ENCODE data around the gene TBL3.

Gene TBL3

DNA sequence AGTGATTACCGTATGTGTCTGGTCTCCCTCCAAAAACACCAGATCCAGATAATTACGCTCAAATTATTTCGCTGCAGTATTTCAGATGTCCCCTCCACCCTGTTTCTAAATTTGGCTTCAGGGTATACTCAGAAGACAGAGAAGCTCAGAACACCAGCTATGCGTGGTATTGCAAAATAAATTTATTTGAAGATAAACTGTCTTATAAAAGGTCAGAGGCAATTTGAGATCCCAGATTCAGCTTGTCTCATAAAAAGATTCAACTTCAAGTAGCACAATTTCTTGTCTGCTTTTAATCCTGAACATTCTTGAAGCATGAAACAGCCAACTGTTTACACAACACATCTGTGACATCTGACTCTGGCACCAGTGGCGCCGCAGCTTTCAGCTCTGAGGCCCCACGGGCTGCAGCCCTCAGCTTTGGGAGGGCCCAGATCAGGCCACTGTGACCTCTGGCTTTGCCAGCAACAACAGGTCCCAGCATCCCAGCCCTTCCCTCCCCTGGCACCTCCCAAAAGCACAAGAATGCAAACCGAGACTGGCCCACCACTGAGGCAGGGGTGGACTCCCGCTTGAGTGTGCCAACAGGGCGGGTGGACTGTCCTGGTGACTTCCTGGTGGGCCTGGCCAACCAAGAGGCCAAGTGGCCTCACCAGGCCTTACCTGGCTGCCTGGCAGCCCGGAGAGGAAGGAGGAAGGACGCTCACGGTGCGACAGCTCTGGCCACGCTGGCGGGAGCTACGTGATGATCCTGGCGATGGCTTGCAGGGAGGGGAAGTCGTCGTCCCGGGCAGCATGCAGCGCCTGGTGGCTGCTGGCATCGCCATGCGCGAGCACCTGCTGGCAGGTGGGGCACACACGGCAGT, 25.9 kb downstream of the TBL3 start:
- Histone ChIP-seq H3K4me3 (IDR thresholded peaks at IDR 0.05; ENCODE audit: insufficient read depth, low read depth, low read length) (no peak overlapping the region), H3K36me3 (ENCODE audit: insufficient read depth) (no peaks in the 10 kb centered on the region), H3K79me2 (ENCODE audit: insufficient read depth, low read depth) (no peaks in the 10 kb centered on the region), H3K9ac (no peak overlapping the region), H4K20me1 (ENCODE audit: insufficient read depth) (no peaks in the 10 kb centered on the region), H3K4me1 (ENCODE audit: low read depth, poor library complexity, severe bottlenecking) (peaks cover 5% of the 10 kb centered on the region), H2AFZ (ENCODE audit: low read depth) (no peak overlapping the region), H3K27me3 (ENCODE audit: insufficient read depth, low read depth) (no peaks in the 10 kb centered on the region), H3K27ac (no peak overlapping the region), H3K4me2 (no peak overlapping the region)
- TF ChIP-seq, protein P1, sequence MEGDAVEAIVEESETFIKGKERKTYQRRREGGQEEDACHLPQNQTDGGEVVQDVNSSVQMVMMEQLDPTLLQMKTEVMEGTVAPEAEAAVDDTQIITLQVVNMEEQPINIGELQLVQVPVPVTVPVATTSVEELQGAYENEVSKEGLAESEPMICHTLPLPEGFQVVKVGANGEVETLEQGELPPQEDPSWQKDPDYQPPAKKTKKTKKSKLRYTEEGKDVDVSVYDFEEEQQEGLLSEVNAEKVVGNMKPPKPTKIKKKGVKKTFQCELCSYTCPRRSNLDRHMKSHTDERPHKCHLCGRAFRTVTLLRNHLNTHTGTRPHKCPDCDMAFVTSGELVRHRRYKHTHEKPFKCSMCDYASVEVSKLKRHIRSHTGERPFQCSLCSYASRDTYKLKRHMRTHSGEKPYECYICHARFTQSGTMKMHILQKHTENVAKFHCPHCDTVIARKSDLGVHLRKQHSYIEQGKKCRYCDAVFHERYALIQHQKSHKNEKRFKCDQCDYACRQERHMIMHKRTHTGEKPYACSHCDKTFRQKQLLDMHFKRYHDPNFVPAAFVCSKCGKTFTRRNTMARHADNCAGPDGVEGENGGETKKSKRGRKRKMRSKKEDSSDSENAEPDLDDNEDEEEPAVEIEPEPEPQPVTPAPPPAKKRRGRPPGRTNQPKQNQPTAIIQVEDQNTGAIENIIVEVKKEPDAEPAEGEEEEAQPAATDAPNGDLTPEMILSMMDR (conservative IDR thresholded peaks at IDR 0.05; ENCODE audit: low read depth, low read length): no peak

DNA sequence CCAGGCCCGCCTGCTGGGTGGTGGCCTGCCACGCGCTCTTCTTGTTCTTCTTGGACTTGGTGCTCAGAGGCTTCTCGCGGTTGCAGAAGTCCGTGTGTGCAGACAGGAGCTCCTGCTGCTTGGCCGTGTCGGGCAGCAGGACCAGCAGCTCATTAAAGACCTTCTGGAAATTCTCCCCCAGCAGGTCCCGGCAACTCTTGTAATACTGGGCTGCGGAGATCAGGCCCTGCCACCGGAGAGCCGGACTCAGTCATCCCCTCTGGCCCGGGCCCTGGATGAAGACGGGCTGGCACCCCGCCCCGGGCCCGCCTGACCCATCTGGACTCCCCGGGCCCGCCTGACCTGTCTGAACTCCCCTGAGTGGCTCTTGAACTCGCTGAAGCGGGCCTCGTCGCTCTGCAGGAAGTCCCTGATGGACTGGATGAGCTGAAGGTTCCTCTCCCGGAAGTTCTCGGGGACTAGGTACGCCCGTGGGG, 26.5 kb downstream of the TBL3 start:
- H3K79me2 ChIP-seq (ENCODE audit: insufficient read depth, low read depth): 0 out of 2 replicates have a peak, but pooled peaks cover 3% of the 10 kb centered on the region
- no peak overlapping the region for H2AFZ ChIP-seq (ENCODE audit: low read depth)
- peaks cover 3% of the 10 kb centered on the region for H3K4me1 ChIP-seq (ENCODE audit: low read depth, poor library complexity, severe bottlenecking)
- H3K27ac ChIP-seq: no peak overlapping the region
- H3K4me2 ChIP-seq: no peak overlapping the region
- TF ChIP-seq, protein P1 (conservative IDR thresholded peaks at IDR 0.05; ENCODE audit: low read depth, low read length): no peak
- H3K27me3 ChIP-seq (ENCODE audit: insufficient read depth, low read depth): no peaks in the 10 kb centered on the region
- no peaks in the 10 kb centered on the region for H3K36me3 ChIP-seq (ENCODE audit: insufficient read depth)
- no peaks in the 10 kb centered on the region for H4K20me1 ChIP-seq (ENCODE audit: insufficient read depth)
- H3K4me3 ChIP-seq (IDR thresholded peaks at IDR 0.05; ENCODE audit: insufficient read depth, low read depth, low read length): no peak overlapping the region
- H3K9ac ChIP-seq: no peak overlapping the region

DNA sequence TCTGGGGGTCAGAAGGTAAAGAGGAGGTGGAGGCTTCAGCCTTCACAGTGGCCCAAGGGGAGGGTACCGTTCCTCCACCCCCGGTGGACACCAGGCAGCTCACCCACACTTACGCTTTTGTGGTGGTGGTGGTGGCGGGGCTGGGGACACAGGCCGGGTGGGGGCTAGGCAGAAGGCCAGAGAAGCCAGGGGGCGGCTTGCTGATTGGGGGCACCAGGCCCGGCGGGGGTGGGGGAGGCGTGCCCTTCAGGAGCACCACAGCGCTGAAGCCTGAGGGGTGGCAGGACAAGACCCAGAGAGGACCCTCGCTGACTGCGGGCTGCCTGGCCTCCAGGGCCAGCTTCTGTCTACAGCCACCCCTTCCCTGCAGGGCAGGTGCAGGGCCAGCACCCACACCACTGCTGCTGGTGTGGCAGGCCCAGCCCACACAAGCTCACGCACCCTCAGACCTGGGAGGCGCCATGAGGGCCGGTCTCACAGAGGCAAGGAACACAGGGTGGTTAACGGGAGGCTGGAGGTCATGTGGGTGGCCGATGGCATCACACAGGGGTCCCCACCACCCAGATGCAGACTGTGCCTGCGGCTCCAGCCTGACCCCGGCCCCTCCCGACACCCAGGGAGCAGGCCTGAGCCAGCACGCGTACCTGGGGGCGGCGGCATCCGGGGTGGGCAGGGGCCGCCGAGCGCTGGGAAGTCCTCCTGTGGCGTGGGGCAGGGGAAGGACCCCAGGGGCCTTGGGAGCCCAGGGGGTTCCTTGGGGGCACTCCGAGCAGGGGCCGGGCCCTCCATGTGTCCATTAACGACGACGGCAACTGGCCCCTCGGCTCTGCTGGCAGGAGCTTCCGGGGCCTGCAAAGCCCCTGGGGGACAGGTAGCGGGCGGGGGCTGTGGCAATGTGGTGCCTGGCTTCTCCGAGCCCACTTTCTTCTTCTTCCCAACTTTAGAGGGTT, 27.3 kb downstream of the TBL3 start:
- H3K4me1 ChIP-seq (ENCODE audit: low read depth, poor library complexity, severe bottlenecking): peaks cover 3% of the 10 kb centered on the region
- H4K20me1 ChIP-seq (ENCODE audit: insufficient read depth): no peaks in the 10 kb centered on the region
- no peak overlapping the region for H3K4me2 ChIP-seq

More for the DNA sequence above, 27.3 kb downstream of the TBL3 start:
- Histone ChIP-seq H2AFZ (ENCODE audit: low read depth) (no peak overlapping the region), H3K36me3 (ENCODE audit: insufficient read depth) (no peaks in the 10 kb centered on the region), H3K9ac (no peak overlapping the region), H3K4me3 (IDR thresholded peaks at IDR 0.05; ENCODE audit: insufficient read depth, low read depth, low read length) (no peak overlapping the region), H3K79me2 (ENCODE audit: insufficient read depth, low read depth) (peaks cover 5% of the 10 kb centered on the region; the same call in 1 of the 2 replicates), H3K27me3 (ENCODE audit: insufficient read depth, low read depth) (no peaks in the 10 kb centered on the region), H3K27ac (no peak overlapping the region)
- TF ChIP-seq, protein P1 (conservative IDR thresholded peaks at IDR 0.05; ENCODE audit: low read depth, low read length): no peak

All from KMS-11 (cell line).